ENCODE measurements around the gene GPHN. TPM values are rescaled to one million over a fixed set of nuclear protein-coding genes. Genes with fewer than 3 reads are reported as not detected.

GPHN gene
- total RNA-seq, 1 donor from 2014 or later, result 24.9 TPM

DNA sequence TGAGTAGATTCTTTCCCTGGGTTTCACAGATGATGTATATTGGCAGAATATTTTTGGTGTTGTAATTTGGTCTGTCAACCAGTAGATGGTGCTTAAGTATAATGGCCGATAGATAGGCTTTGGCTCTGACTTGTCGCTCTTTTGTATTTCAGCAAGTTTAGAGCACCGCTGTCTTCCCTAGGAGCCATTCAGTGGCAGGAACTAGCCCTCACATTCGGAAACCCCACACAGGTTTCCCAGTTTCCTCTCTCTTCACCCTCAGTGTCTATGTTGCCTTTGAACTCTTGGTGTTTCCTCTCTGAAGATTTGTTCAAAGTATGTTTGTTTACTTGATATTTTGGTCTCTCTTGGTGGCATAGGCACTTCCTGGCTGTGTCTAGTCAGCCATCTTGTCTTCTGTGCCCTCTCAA, 102.2 kb downstream of the GPHN start:
- Mint-ChIP-seq H3K36me3 (ENCODE audit: insufficient read depth) (peaks cover 7% of the 10 kb centered on the region), H3K9me3 (ENCODE audit: low read depth) (peaks cover 35% of the 10 kb centered on the region), H3K27ac (no peak overlapping the region), H3K4me1 (ENCODE audit: low read depth) (no peaks in the 10 kb centered on the region), H3K27me3 (no peaks in the 10 kb centered on the region), H3K4me3 (ENCODE audit: low read depth) (no peak overlapping the region)
- no peak for DNase-seq (ENCODE audit: low spot score, unreplicated experiment)
- TF ChIP-seq, protein P1, sequence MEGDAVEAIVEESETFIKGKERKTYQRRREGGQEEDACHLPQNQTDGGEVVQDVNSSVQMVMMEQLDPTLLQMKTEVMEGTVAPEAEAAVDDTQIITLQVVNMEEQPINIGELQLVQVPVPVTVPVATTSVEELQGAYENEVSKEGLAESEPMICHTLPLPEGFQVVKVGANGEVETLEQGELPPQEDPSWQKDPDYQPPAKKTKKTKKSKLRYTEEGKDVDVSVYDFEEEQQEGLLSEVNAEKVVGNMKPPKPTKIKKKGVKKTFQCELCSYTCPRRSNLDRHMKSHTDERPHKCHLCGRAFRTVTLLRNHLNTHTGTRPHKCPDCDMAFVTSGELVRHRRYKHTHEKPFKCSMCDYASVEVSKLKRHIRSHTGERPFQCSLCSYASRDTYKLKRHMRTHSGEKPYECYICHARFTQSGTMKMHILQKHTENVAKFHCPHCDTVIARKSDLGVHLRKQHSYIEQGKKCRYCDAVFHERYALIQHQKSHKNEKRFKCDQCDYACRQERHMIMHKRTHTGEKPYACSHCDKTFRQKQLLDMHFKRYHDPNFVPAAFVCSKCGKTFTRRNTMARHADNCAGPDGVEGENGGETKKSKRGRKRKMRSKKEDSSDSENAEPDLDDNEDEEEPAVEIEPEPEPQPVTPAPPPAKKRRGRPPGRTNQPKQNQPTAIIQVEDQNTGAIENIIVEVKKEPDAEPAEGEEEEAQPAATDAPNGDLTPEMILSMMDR (IDR thresholded peaks at IDR 0.05; ENCODE audit: unreplicated experiment), result peak; percentile 21

- Mint-ChIP-seq H3K27me3 (no peaks in the 10 kb centered on the region), H3K4me3 (ENCODE audit: low read depth) (no peak overlapping the region), H3K4me1 (ENCODE audit: low read depth) (no peaks in the 10 kb centered on the region), H3K36me3 (ENCODE audit: insufficient read depth) (peaks cover 11% of the 10 kb centered on the region), H3K27ac (no peak overlapping the region), H3K9me3 (ENCODE audit: low read depth) (peaks cover 45% of the 10 kb centered on the region)
- no peak for DNase-seq (ENCODE audit: low spot score, unreplicated experiment)
- TF ChIP-seq, protein P1 (IDR thresholded peaks at IDR 0.05; ENCODE audit: unreplicated experiment), result no peak
Observed at GRCh38 chr14:66613344-66613743, 105.4 kb downstream of the GPHN start.

DNA sequence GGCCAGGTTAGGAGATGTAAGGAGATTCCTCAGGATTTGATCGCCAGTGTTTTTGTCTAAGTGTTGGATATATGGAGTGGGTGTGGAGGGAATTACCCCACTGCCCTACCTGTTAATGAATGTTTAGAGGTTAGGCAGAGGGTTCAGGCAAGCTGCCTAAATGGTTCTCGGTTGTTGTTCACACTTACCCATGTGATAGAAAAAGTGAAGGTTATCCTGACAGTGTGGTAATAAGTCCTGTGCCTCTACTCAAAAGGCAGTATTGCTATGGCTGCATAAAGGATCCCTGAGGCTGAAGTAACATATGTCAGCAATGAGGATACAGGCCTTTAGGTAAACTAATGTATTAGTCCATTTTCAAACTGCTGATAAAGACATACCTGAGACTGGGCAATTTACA, 112.0 kb downstream of the GPHN start:
- Mint-ChIP-seq H3K4me1 (ENCODE audit: low read depth) (no peaks in the 10 kb centered on the region), H3K4me3 (ENCODE audit: low read depth) (no peak overlapping the region), H3K27ac (no peak overlapping the region), H3K27me3 (no peaks in the 10 kb centered on the region), H3K36me3 (ENCODE audit: insufficient read depth) (peaks cover 15% of the 10 kb centered on the region), H3K9me3 (ENCODE audit: low read depth) (peaks cover 44% of the 10 kb centered on the region)
- DNase-seq (ENCODE audit: low spot score, unreplicated experiment), result no peak
- TF ChIP-seq, protein P1 (IDR thresholded peaks at IDR 0.05; ENCODE audit: unreplicated experiment), result no peak

GRCh38 chr14:66623838-66624237, 115.9 kb downstream of the GPHN start:
- no peak for DNase-seq (ENCODE audit: low spot score, unreplicated experiment)
- Mint-ChIP-seq H3K9me3 (ENCODE audit: low read depth) (peaks cover 19% of the 10 kb centered on the region), H3K4me1 (ENCODE audit: low read depth) (no peaks in the 10 kb centered on the region), H3K27me3 (no peaks in the 10 kb centered on the region), H3K4me3 (ENCODE audit: low read depth) (no peak overlapping the region), H3K27ac (no peak overlapping the region), H3K36me3 (ENCODE audit: insufficient read depth) (peaks cover 9% of the 10 kb centered on the region)
- TF ChIP-seq, protein P1 (IDR thresholded peaks at IDR 0.05; ENCODE audit: unreplicated experiment), result no peak

DNA sequence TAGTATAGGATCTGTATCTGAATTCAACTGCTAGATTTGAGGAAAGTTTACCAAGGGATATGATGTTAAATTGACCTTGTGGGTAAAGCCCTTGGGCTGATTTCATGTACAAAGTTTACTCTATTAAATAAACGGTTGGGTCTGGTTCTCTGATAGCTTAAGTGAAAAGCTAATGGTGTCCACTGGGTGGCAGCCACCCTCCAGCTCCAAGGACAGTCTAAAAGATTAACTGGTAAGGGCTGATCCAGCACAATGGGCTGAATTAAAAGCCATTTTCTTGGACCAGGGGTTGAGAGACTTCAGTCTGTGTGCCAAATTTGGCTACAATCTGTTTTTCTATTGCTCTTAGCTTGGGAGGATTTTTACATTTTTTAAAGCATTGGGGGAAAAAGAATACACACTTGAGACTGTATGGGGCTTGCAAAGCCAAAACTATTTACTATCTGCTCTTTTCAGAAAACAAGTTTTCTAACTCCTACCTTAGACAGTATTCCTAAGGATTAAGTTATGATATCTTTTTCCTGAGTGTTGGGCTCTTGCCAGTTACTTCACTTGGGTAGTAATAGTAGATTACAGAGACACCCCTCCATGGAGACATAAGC, 116.5 kb downstream of the GPHN start:
- TF ChIP-seq, protein P1 (IDR thresholded peaks at IDR 0.05; ENCODE audit: unreplicated experiment), result peak; percentile 69
- Mint-ChIP-seq H3K4me1 (ENCODE audit: low read depth) (no peaks in the 10 kb centered on the region), H3K9me3 (ENCODE audit: low read depth) (peaks cover 17% of the 10 kb centered on the region), H3K27me3 (no peaks in the 10 kb centered on the region), H3K27ac (no peak overlapping the region), H3K36me3 (ENCODE audit: insufficient read depth) (peaks cover 9% of the 10 kb centered on the region), H3K4me3 (ENCODE audit: low read depth) (no peak overlapping the region)
- peak; percentile 16 for DNase-seq (ENCODE audit: low spot score, unreplicated experiment)

Data from progenitor cell of endocrine pancreas (in vitro differentiated cells).